SK-N-SH (cell line): ENCODE measurements around the gene HOXB6.

Experiments
- ELF1 ChIP-seq: IDR thresholded peaks from 2 replicates; pipeline ENCODE4 v1.4.0; 2012
- FOXJ3 ChIP-seq: sonication (generic); formaldehyde crosslinking; IDR thresholded peaks from 2 replicates; pipeline ENCODE4 v1.5.1; 2020; ENCODE audit warnings: mild to moderate bottlenecking, missing genetic modification reagents
- FOXM1 ChIP-seq: IDR thresholded peaks from 2 replicates; pipeline ENCODE4 v1.4.0; 2012; ENCODE audit warnings: low read depth, mild to moderate bottlenecking
- NFIC ChIP-seq: IDR thresholded peaks from 2 replicates; pipeline ENCODE4 v1.4.0; 2012; ENCODE audit warnings: borderline replicate concordance
- RAD21 ChIP-seq: IDR thresholded peaks from 2 replicates; pipeline ENCODE4 v1.6.1; 2012; ENCODE audit warnings: mild to moderate bottlenecking, low read length
- TEAD4 ChIP-seq: IDR thresholded peaks from 2 replicates; pipeline ENCODE4 v1.4.0; 2012; ENCODE audit warnings: mild to moderate bottlenecking, borderline replicate concordance; ENCODE audit not compliant: insufficient read depth
- TF ChIP-seq, protein P1 (sequence below): fragments of 200-600 bp; sonication (generic); IDR thresholded peaks from 2 replicates; pipeline ENCODE4 v1.6.1; 2017; ENCODE audit warnings: antibody characterized with exemption, mild to moderate bottlenecking, moderate library complexity

- TF ChIP-seq NFIC (no peak), RAD21 (no peak), FOXJ3 (CRISPR knock-in tag) (no peak), ELF1 (no peak), TEAD4 (no peak), FOXM1 (no peak)
- TF ChIP-seq, protein P1, sequence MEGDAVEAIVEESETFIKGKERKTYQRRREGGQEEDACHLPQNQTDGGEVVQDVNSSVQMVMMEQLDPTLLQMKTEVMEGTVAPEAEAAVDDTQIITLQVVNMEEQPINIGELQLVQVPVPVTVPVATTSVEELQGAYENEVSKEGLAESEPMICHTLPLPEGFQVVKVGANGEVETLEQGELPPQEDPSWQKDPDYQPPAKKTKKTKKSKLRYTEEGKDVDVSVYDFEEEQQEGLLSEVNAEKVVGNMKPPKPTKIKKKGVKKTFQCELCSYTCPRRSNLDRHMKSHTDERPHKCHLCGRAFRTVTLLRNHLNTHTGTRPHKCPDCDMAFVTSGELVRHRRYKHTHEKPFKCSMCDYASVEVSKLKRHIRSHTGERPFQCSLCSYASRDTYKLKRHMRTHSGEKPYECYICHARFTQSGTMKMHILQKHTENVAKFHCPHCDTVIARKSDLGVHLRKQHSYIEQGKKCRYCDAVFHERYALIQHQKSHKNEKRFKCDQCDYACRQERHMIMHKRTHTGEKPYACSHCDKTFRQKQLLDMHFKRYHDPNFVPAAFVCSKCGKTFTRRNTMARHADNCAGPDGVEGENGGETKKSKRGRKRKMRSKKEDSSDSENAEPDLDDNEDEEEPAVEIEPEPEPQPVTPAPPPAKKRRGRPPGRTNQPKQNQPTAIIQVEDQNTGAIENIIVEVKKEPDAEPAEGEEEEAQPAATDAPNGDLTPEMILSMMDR = no peak
Measured at GRCh38 chr17:48588528-48588927, 16.3 kb downstream of the HOXB6 start.
